Sigmoid colon (tissue), 7 donors: ENCODE data around the gene TBL1XR1. TPM values are rescaled to one million over a fixed set of nuclear protein-coding genes. Genes with fewer than 3 reads are reported as not detected.

Source experiments
- DNase-seq: peaks from one replicate; pipeline ENCODE4 v3.0.0-alpha.2; 2019
- H3K27ac ChIP-seq, 4 donors: fragments of 200-600 bp; sonication (generic); one replicate each; pipeline ENCODE4 v1.5.1; 2016 to 2019; ENCODE audit warnings: mild to moderate bottlenecking in 1 of 4
- H3K27me3 ChIP-seq, 3 donors: fragments of 200-600 bp; sonication (generic); one replicate each; pipeline ENCODE4 v1.5.1; 2019; ENCODE audit warnings: mild to moderate bottlenecking in 1 of 3
- H3K36me3 ChIP-seq, 4 donors: fragments of 200-600 bp; sonication (generic); one replicate each; pipeline ENCODE4 v1.5.1; 2016 to 2019
- H3K4me1 ChIP-seq, 4 donors: fragments of 200-600 bp; sonication (generic); one replicate each; pipeline ENCODE4 v1.5.1; 2017 to 2019
- H3K4me3 ChIP-seq, 4 donors: fragments of 200-600 bp; sonication (generic); one replicate each; pipeline ENCODE4 v1.5.1; 2017 to 2019; ENCODE audit warnings: mild to moderate bottlenecking in 2 of 4, moderate library complexity in 1 of 4
- H3K9me3 ChIP-seq, 4 donors: fragments of 200-600 bp in 3 of 4; sonication (generic) in 3 of 4; one replicate each; pipeline versions ENCODE4 v1.5.1 to v1.6.1; 2013 to 2019
- CTCF ChIP-seq, 4 experiments: fragments of 450-650 bp in 3 of 4; fragments of 200-600 bp in 1 of 4; IDR thresholded peaks; one replicate each; pipeline ENCODE4 v1.5.1; 2016 to 2019; ENCODE audit warnings: antibody characterized with exemption in 4 of 4, mild to moderate bottlenecking in 3 of 4, moderate library complexity in 2 of 4
- EP300 ChIP-seq, 4 donors: sonication (generic); formaldehyde crosslinking; IDR thresholded peaks; one replicate each; pipeline ENCODE4 v1.6.1; 2017; ENCODE audit warnings: antibody characterized with exemption in 4 of 4
- POLR2A ChIP-seq, 2 donors: fragments of 450-650 bp; IDR thresholded peaks; one replicate each; pipeline ENCODE4 v1.6.1; 2016; ENCODE audit warnings: antibody characterized with exemption in 2 of 2, mild to moderate bottlenecking in 2 of 2, moderate library complexity in 2 of 2
- POLR2AphosphoS5 ChIP-seq, 4 donors: sonication (generic); formaldehyde crosslinking; IDR thresholded peaks; one replicate each; pipeline ENCODE4 v1.6.1; 2017; ENCODE audit warnings: antibody characterized with exemption in 4 of 4
- WGBS, 2 donors: extraction: QIAGEN DNeasy Blood & Tissue Kit; methylation state at CpG; one replicate each; pipeline ENCODE4 v1.1.7; 2013; 5-methylcytosine and 5-hydroxymethylcytosine counted together
- intact Hi-C: fragments of 100-400 bp; cut with DNase I; formaldehyde crosslinking; loops from one replicate; pipeline ENCODE4 v1.15.1; 2023
- polyA plus RNA-seq, 3 donors: library from polyadenylated mRNA; stranded (reverse); fragments of 200-250 nt; gene quantifications; one replicate each; pipeline ENCODE4 v1.2.3, GENCODE V29; 2013
- total RNA-seq, 4 donors: library from RNA; depleted of rRNA; stranded (reverse); fragments of >200 nt; gene quantifications; one replicate each; pipeline ENCODE4 v1.1.0, GENCODE V29; 2016
- donor health status: healthy with polysubstance abuse.
- donor health status: Bipolar disorder and iron deficiency.
- donor health status: healthy.

TBL1XR1 gene
- total and polyA plus RNA-seq, 7 donors = 20.4 to 131 (median 88.9) TPM

DNA sequence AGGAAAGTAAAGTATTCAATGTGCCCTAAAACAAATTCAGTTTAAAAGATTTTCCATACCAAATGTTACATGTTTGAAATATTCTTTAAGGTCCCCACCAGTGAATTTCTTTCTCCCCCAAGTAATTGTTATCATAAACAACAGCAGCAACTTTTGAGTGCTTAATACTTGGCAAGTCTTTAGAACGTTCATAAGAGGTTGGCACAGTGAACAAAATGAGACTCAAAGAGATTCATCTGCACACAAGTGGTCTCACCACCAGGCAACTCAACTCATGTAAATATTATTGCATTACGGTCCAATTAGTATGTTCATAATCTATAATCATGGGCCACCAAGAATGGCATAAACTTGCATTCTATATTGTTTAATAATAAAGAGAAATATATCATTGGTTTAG lies 98.7 kb downstream of the TBL1XR1 start:
- intact Hi-C loops = no loop called here
- H3K36me3 ChIP-seq = no peaks in the 10 kb centered on the region
- H3K9me3 ChIP-seq = no peaks in the 10 kb centered on the region
- no peak for DNase-seq
- H3K4me3 ChIP-seq = no peak overlapping the region
- peaks cover 0 to 44% (median 20%) of the 10 kb centered on the region in 4 donors for H3K4me1 ChIP-seq
- H3K27me3 ChIP-seq = no peaks in the 10 kb centered on the region
- 39 to 84% methylated on average over 2 of the region's 2 CpGs for WGBS, 2 donors
- H3K27ac ChIP-seq = no peak overlapping the region
- TF ChIP-seq CTCF (IDR thresholded peaks at IDR 0.05) (no peak), POLR2A (IDR thresholded peaks at IDR 0.05) (no peak), EP300 (IDR thresholded peaks at IDR 0.05) (no peak), POLR2AphosphoS5 (IDR thresholded peaks at IDR 0.05) (no peak)

GRCh38 chr3:177096615-177097014 lies 100.7 kb downstream of the TBL1XR1 start:
- no peak overlapping the region for H3K4me3 ChIP-seq
- H3K4me1 ChIP-seq = peaks cover 0 to 25% (median 6%) of the 10 kb centered on the region in 4 donors
- intact Hi-C loops = no loop called here
- no peaks in the 10 kb centered on the region for H3K27me3 ChIP-seq
- no peaks in the 10 kb centered on the region for H3K36me3 ChIP-seq
- 55% methylated on average over 1 of the region's 1 CpG for WGBS, 2 donors
- no peak overlapping the region for H3K27ac ChIP-seq
- no peak for DNase-seq
- H3K9me3 ChIP-seq = no peaks in the 10 kb centered on the region
- no peak for TF ChIP-seq CTCF (IDR thresholded peaks at IDR 0.05)
- no peak for TF ChIP-seq POLR2AphosphoS5 (IDR thresholded peaks at IDR 0.05)
- TF ChIP-seq POLR2A (IDR thresholded peaks at IDR 0.05) = no peak
- TF ChIP-seq EP300 (IDR thresholded peaks at IDR 0.05) = no peak

GRCh38 chr3:177093966-177094365 lies 103.3 kb downstream of the TBL1XR1 start:
- intact Hi-C loops = no loop called here
- Histone ChIP-seq H3K4me3 (no peak overlapping the region), H3K4me1 (peaks cover 0 to 33% (median 17%) of the 10 kb centered on the region in 4 donors), H3K27ac (no peak overlapping the region), H3K36me3 (no peaks in the 10 kb centered on the region), H3K9me3 (no peaks in the 10 kb centered on the region), H3K27me3 (no peaks in the 10 kb centered on the region)
- TF ChIP-seq POLR2AphosphoS5 (IDR thresholded peaks at IDR 0.05) (no peak), POLR2A (IDR thresholded peaks at IDR 0.05) (no peak), EP300 (IDR thresholded peaks at IDR 0.05) (no peak), CTCF (IDR thresholded peaks at IDR 0.05) (no peak)
- no peak for DNase-seq

DNA sequence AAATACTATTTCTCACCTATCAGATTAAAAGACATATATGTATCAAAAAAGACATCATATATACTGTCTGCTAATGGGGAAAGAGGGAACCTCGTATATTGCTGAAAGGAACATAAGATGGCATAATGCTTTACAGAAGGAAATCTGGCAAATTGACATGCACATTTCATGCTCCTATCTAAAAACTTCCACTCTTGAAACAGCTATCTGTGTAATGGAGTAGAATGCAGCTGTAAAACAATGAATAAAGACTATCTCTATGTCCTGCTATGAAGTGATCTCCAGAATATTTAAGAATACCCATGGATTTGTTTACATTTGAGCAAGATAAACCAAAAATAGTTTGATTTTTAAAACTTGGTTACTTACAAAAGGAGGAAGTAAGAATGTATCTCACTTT lies 107.4 kb downstream of the TBL1XR1 start:
- intact Hi-C loops = no loop called here
- WGBS, 2 donors = 56 to 80% methylated on average over 1 of the region's 1 CpG
- peaks cover 0 to 35% (median 26%) of the 10 kb centered on the region in 4 donors for H3K4me1 ChIP-seq
- no peak for TF ChIP-seq POLR2AphosphoS5 (IDR thresholded peaks at IDR 0.05)
- no peak for TF ChIP-seq EP300 (IDR thresholded peaks at IDR 0.05)
- TF ChIP-seq CTCF (IDR thresholded peaks at IDR 0.05) = no peak
- no peak for TF ChIP-seq POLR2A (IDR thresholded peaks at IDR 0.05)
- no peak for DNase-seq
- H3K9me3 ChIP-seq = no peaks in the 10 kb centered on the region
- no peak overlapping the region for H3K4me3 ChIP-seq
- no peaks in the 10 kb centered on the region for H3K27me3 ChIP-seq
- H3K36me3 ChIP-seq = no peaks in the 10 kb centered on the region
- no peak overlapping the region for H3K27ac ChIP-seq

DNA sequence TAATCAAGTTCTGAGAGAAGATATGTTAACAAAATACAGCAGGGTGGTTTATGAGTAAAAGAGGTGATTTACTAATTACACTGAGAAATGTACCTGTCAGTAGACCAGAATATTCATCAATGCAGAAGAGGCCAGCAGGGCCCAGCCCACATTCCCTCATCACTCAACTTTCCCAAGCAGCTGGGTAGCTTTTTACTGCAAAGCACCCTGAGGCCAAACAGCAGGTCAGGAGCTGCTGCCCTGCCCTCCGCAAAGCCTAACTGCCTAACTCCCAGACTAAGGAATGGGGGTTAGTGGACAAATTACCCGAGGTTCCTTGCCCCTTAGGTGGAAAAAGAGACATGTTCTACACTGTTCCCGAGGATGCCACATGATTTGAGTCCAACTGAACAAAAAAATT lies 108.2 kb downstream of the TBL1XR1 start:
- no peaks in the 10 kb centered on the region for H3K9me3 ChIP-seq
- 90 to 91% methylated on average over 3 of the region's 3 CpGs for WGBS, 2 donors
- H3K4me3 ChIP-seq = no peak overlapping the region
- H3K36me3 ChIP-seq = no peaks in the 10 kb centered on the region
- DNase-seq = no peak
- intact Hi-C loops = no loop called here
- no peak overlapping the region for H3K27ac ChIP-seq
- no peak for TF ChIP-seq EP300 (IDR thresholded peaks at IDR 0.05)
- no peak for TF ChIP-seq POLR2AphosphoS5 (IDR thresholded peaks at IDR 0.05)
- no peak for TF ChIP-seq CTCF (IDR thresholded peaks at IDR 0.05)
- no peak for TF ChIP-seq POLR2A (IDR thresholded peaks at IDR 0.05)
- no peaks in the 10 kb centered on the region for H3K27me3 ChIP-seq
- H3K4me1 ChIP-seq = peaks cover 0 to 35% (median 26%) of the 10 kb centered on the region in 4 donors
